SK-N-SH (cell line): ENCODE results near the gene TMEM179. TPM values are rescaled to one million over a fixed set of nuclear protein-coding genes. Genes with fewer than 3 reads are reported as not detected.

Experiments used
- CTCF ChIA-PET: fragments of 300-600, 350-600 bp; formaldehyde crosslinking; extraction: SDS; loops from one replicate; lab custom pipeline; 2021; lab: Yijun Ruan, JAX
- POLR2A ChIA-PET: fragments of 350-600 bp; sonication (Branson Sonifier 250); formaldehyde crosslinking; extraction: SDS; loops from one replicate; lab custom pipeline; 2020; ENCODE audit warnings: antibody characterized with exemption, inconsistent platforms; lab: Yijun Ruan, JAX
- DNase-seq: peaks from one replicate; pipeline ENCODE4 v3.0.0; 2012
- H2AFZ ChIP-seq: fragments of 200-600 bp; sonication (generic); 2 replicates; pipeline ENCODE4 v1.8.1; 2016; ENCODE audit warnings: antibody characterized with exemption, mild to moderate bottlenecking, low read depth
- H3F3A ChIP-seq: fragments of 200-600 bp; sonication (generic); replicated peaks from 2 replicates; pipeline ENCODE3; 2016; ENCODE audit warnings: antibody characterized with exemption, mild to moderate bottlenecking; ENCODE audit not compliant: insufficient read depth
- H3K27ac ChIP-seq, 2 experiments: fragments of 200-500 bp in 1 of 2; fragments of 200-600 bp in 1 of 2; sonication (Bioruptor generic) in 1 of 2; sonication (generic), shearing (Covaris generic) in 1 of 2; 2 replicates each; pipeline versions ENCODE4 v1.5.1 to v1.6.1; 2014 to 2016; ENCODE audit warnings: low read depth in 2 of 2, inconsistent platforms in 1 of 2, low read length in 1 of 2, mild to moderate bottlenecking in 1 of 2, mixed read lengths in 1 of 2
- H3K27me3 ChIP-seq: fragments of 200-600 bp; sonication (generic), shearing (Covaris generic); 2 replicates; pipeline ENCODE4 v1.6.1; 2016; ENCODE audit warnings: mixed run types; ENCODE audit not compliant: insufficient read depth
- H3K36me3 ChIP-seq, 2 experiments: fragments of 200-500 bp in 1 of 2; fragments of 200-600 bp in 1 of 2; sonication (Bioruptor generic) in 1 of 2; sonication (generic) in 1 of 2; replicated peaks in 1 of 2; 2 replicates each; pipeline versions ENCODE3 to v1.5.1; 2014 to 2016; ENCODE audit warnings: low read length in 1 of 2, mild to moderate bottlenecking in 1 of 2; ENCODE audit not compliant: insufficient read depth in 2 of 2, control insufficient read depth in 1 of 2
- H3K4me1 ChIP-seq, 2 experiments: fragments of 200-500 bp in 1 of 2; fragments of 200-600 bp in 1 of 2; sonication (Bioruptor generic) in 1 of 2; sonication (generic), shearing (Covaris generic) in 1 of 2; 2 replicates each; pipeline versions ENCODE4 v1.5.1 to v1.6.1; 2014 to 2016; ENCODE audit warnings: low read depth in 1 of 2, low read length in 1 of 2, mixed run types in 1 of 2; ENCODE audit not compliant: insufficient read depth in 2 of 2, control insufficient read depth in 1 of 2
- H3K4me2 ChIP-seq: fragments of 200-600 bp; sonication (generic), shearing (Covaris generic); 2 replicates; pipeline ENCODE4 v1.6.1; 2017; ENCODE audit warnings: mixed run types
- H3K4me3 ChIP-seq, 2 experiments: fragments of 200-500 bp in 1 of 2; fragments of 200-600 bp in 1 of 2; sonication (Bioruptor generic) in 1 of 2; sonication (generic), shearing (Covaris generic) in 1 of 2; 2 replicates each; pipeline versions ENCODE4 v1.5.1 to v1.8.1; 2014 to 2016; ENCODE audit warnings: low read depth in 2 of 2, inconsistent platforms in 1 of 2, low read length in 1 of 2, mild to moderate bottlenecking in 1 of 2, mixed read lengths in 1 of 2, moderate library complexity in 1 of 2
- H3K79me2 ChIP-seq: fragments of 200-600 bp; sonication (generic); 2 replicates; pipeline ENCODE4 v1.8.1; 2017; ENCODE audit warnings: mild to moderate bottlenecking; ENCODE audit not compliant: insufficient read depth
- H3K9ac ChIP-seq: fragments of 200-600 bp; sonication (generic); 2 replicates; pipeline ENCODE4 v1.6.1; 2017; ENCODE audit warnings: mixed run types
- H3K9me2 ChIP-seq: fragments of 200-600 bp; sonication (generic); 2 replicates; pipeline ENCODE4 v1.6.1; 2017; ENCODE audit warnings: mixed run types
- H3K9me3 ChIP-seq: fragments of 200-600 bp; sonication (generic); 2 replicates; pipeline ENCODE4 v1.6.1; 2017; ENCODE audit warnings: mixed run types, mild to moderate bottlenecking, moderate library complexity
- H4K20me1 ChIP-seq: fragments of 200-600 bp; sonication (generic); 2 replicates; pipeline ENCODE4 v1.6.1; 2017; ENCODE audit warnings: mild to moderate bottlenecking, mixed run types; ENCODE audit not compliant: insufficient read depth
- EP300 ChIP-seq, 2 experiments: IDR thresholded peaks; 2 replicates each; pipeline versions ENCODE4 v1.4.0 to v1.6.1; 2012; ENCODE audit warnings: borderline replicate concordance in 1 of 2, low read depth in 1 of 2, low read length in 1 of 2
- GATA2 ChIP-seq: sonication (generic); formaldehyde crosslinking; IDR thresholded peaks from 2 replicates; pipeline ENCODE4 v1.5.0; 2020; ENCODE audit warnings: mild to moderate bottlenecking, missing genetic modification reagents
- MEF2A ChIP-seq: IDR thresholded peaks from 2 replicates; pipeline ENCODE4 v1.4.0; 2012; ENCODE audit warnings: low read depth, borderline replicate concordance
- NRF1 ChIP-seq: IDR thresholded peaks from 2 replicates; pipeline ENCODE4 v1.6.1; 2012; ENCODE audit warnings: low read depth, mild to moderate bottlenecking, low read length
- RXRA ChIP-seq: IDR thresholded peaks from 2 replicates; pipeline ENCODE4 v1.4.0; 2012; ENCODE audit warnings: low read depth, mild to moderate bottlenecking, borderline replicate concordance
- SMC3 ChIP-seq: IDR thresholded peaks from 2 replicates; pipeline ENCODE4 v1.6.1; 2012; ENCODE audit warnings: low read depth, low read length, improper control_type of control experiment
- TCF12 ChIP-seq: IDR thresholded peaks from 2 replicates; pipeline ENCODE4 v1.4.0; 2012
- YY1 ChIP-seq: IDR thresholded peaks from 2 replicates; pipeline ENCODE4 v1.4.0; 2012; ENCODE audit warnings: low read depth, mild to moderate bottlenecking
- ZBTB33 ChIP-seq: IDR thresholded peaks from 2 replicates; pipeline ENCODE4 v1.4.0; 2012; ENCODE audit warnings: low read depth, borderline replicate concordance
- WGBS: methylation state at CpG from one replicate; pipeline ENCODE4 v1.1.6; 2017; ENCODE audit warnings: low lambda C conversion rate; 5-methylcytosine and 5-hydroxymethylcytosine counted together
- polyA plus RNA-seq, 3 experiments: library from polyadenylated mRNA; depleted of rRNA; stranded (reverse); fragments of >200 nt; gene quantifications; 2 replicates each; pipeline ENCODE4 v1.2.3, GENCODE V29; 2012

TMEM179 gene
- polyA plus RNA-seq, 1 of the 3 experiments (the other 2 are of a cell fraction) = 1.7 TPM

GRCh38 chr14:104567141-104567956 lies 37.2 kb downstream of the TMEM179 start:
- 51% methylated on average over 18 of the region's 27 CpGs for WGBS
- Histone ChIP-seq H3K27ac (no peak overlapping the region), H3K4me2 (no peak overlapping the region), H3K27me3 (no peaks in the 10 kb centered on the region), H3K4me3 (no peak overlapping the region), H3K36me3 (no peaks in the 10 kb centered on the region), H3F3A (no peaks in the 10 kb centered on the region), H3K9ac (no peak overlapping the region), H3K9me2 (no peaks in the 10 kb centered on the region), H3K79me2 (no peaks in the 10 kb centered on the region), H4K20me1 (no peaks in the 10 kb centered on the region), H2AFZ (no peak overlapping the region), H3K9me3 (no peaks in the 10 kb centered on the region), H3K4me1 (peaks cover 0 to 78% of the 10 kb centered on the region in 2 experiments; a peak in 1 of 4 replicates)
- POLR2A ChIA-PET = interaction anchor here (0.8 to 1.3 kb wide), 2 partner anchors 11 to 14 kb away, joined by 3 to 4 read pairs; no protein-coding TSS in a partner anchor
- DNase-seq = peak; percentile 78
- TF ChIP-seq ZBTB33 = no peak
- peak; percentile 90 for TF ChIP-seq GATA2
- CTCF ChIA-PET = interaction anchor here (1.0 to 8.9 kb wide), 8 partner anchors 12 to 490 kb away, joined by 3 to 96 read pairs (median 8); partner anchors contain the start of gene C14orf180

GRCh38 chr14:104564744-104565679 lies 39.6 kb downstream of the TMEM179 start:
- no peaks in the 10 kb centered on the region for H3K9me2 ChIP-seq
- no peaks in the 10 kb centered on the region for H3K27me3 ChIP-seq
- H3K4me1 ChIP-seq = peaks cover 0 to 75% of the 10 kb centered on the region in 2 experiments; a peak in 1 of 4 replicates
- no peaks in the 10 kb centered on the region for H3K36me3 ChIP-seq
- H4K20me1 ChIP-seq = no peaks in the 10 kb centered on the region
- no peak for DNase-seq
- no peaks in the 10 kb centered on the region for H3K9me3 ChIP-seq
- ChIA-PET CTCF (interaction anchor here (0.6 to 8.9 kb wide), 97 partner anchors 8 to 495 kb away, joined by 3 to 96 read pairs (median 5); partner anchors contain the start of gene C14orf180), POLR2A (interaction anchor here (0.7 to 1.9 kb wide), 7 partner anchors 12 to 427 kb away, joined by 3 to 4 read pairs (median 3); no protein-coding TSS in a partner anchor)
- no peak overlapping the region for H3K4me3 ChIP-seq
- H3K4me2 ChIP-seq = no peak overlapping the region
- no peak overlapping the region for H3K9ac ChIP-seq
- TF ChIP-seq NRF1 = no peak
- TF ChIP-seq TCF12 = no peak
- TF ChIP-seq MEF2A = no peak
- TF ChIP-seq EP300 (IDR thresholded peaks at IDR 0.05; ENCODE audit: borderline replicate concordance in 1 of 2, low read depth in 1 of 2, low read length in 1 of 2) = no peak
- TF ChIP-seq YY1 = no peak
- TF ChIP-seq SMC3 = no peak
- no peak for TF ChIP-seq RXRA
- no peak overlapping the region for H2AFZ ChIP-seq
- no peaks in the 10 kb centered on the region for H3K79me2 ChIP-seq
- H3K27ac ChIP-seq = no peak overlapping the region
- WGBS = 58% methylated on average over 12 of the region's 30 CpGs
- H3F3A ChIP-seq = no peaks in the 10 kb centered on the region
